HG02759 (cell line): Measurements from ENCODE around the gene CAPN6.

Experiments used
- ATAC-seq: cut with Tn5 transposase; IDR thresholded peaks from one replicate; pipeline ENCODE4 v1.9.1; 2021; ENCODE audit warnings: mild to moderate bottlenecking, moderate library complexity; ENCODE audit not compliant: unreplicated experiment

Gene CAPN6

GRCh38 chrX:111270339-111270738 lies at the start of gene CAPN6:
CAPN6 (minus strand) TSS chrX:111270483; CDS start chrX:111263936, 6,547 bp downstream.
- no peak for ATAC-seq

GRCh38 chrX:111319451-111319850 lies 49.2 kb upstream of the CAPN6 start:
- no peak for ATAC-seq

GRCh38 chrX:111318901-111319300 lies 48.6 kb upstream of the CAPN6 start:
- no peak for ATAC-seq

GRCh38 chrX:111309083-111309482 lies 38.8 kb upstream of the CAPN6 start:
- ATAC-seq: no peak

GRCh38 chrX:111308039-111308438 lies 37.8 kb upstream of the CAPN6 start:
- no peak for ATAC-seq

GRCh38 chrX:111302284-111302683 lies 32.0 kb upstream of the CAPN6 start:
- no peak for ATAC-seq

- no peak for ATAC-seq
These were observed 18.6 kb upstream of the CAPN6 start for GRCh38 chrX:111288841-111289240.

- ATAC-seq: no peak
These were observed 14.5 kb upstream of the CAPN6 start for GRCh38 chrX:111284631-111285293.

GRCh38 chrX:111283446-111283845 lies 13.2 kb upstream of the CAPN6 start:
- no peak for ATAC-seq

GRCh38 chrX:111282991-111283390 lies 12.7 kb upstream of the CAPN6 start:
- ATAC-seq: no peak

GRCh38 chrX:111282139-111282538 lies 11.9 kb upstream of the CAPN6 start:
- no peak for ATAC-seq

- ATAC-seq: no peak
These were observed 1.8 kb downstream of the CAPN6 start for GRCh38 chrX:111268506-111268905.

GRCh38 chrX:111265486-111265885 lies 4.8 kb downstream of the CAPN6 start:
- no peak for ATAC-seq

GRCh38 chrX:111264385-111264784 lies 5.9 kb downstream of the CAPN6 start:
- ATAC-seq: no peak

- ATAC-seq: no peak
These were observed 8.2 kb downstream of the CAPN6 start for GRCh38 chrX:111262086-111262485.

GRCh38 chrX:111260451-111260850 lies 9.8 kb downstream of the CAPN6 start:
- ATAC-seq: no peak

GRCh38 chrX:111259559-111259958 lies 10.7 kb downstream of the CAPN6 start:
- ATAC-seq: no peak

- ATAC-seq: no peak
These were observed 12.6 kb downstream of the CAPN6 start for GRCh38 chrX:111257733-111258132.

GRCh38 chrX:111254896-111255693 lies 15.2 kb downstream of the CAPN6 start:
- ATAC-seq: no peak

- no peak for ATAC-seq
These were observed 26.0 kb downstream of the CAPN6 start for GRCh38 chrX:111244235-111244750.

GRCh38 chrX:111216293-111216801 lies 53.9 kb downstream of the CAPN6 start:
- no peak for ATAC-seq

- no peak for ATAC-seq
These were observed 62.4 kb downstream of the CAPN6 start for GRCh38 chrX:111207851-111208250.
